Chondrocyte (in vitro differentiated cells): ENCODE data around the gene SH2D3A. TPM values are rescaled to one million over a fixed set of nuclear protein-coding genes. Genes with fewer than 3 reads are reported as not detected.

Experiments used
- DNase-seq: peaks from one replicate; pipeline ENCODE4 v3.0.0; 2021; ENCODE audit warnings: mixed read lengths, low spot score
- H3K27ac Mint-ChIP-seq: one replicate; pipeline ENCODE4 v1.8.0; 2021; ENCODE audit warnings: mild to moderate bottlenecking, moderate library complexity, mixed read lengths; ENCODE audit not compliant: unreplicated experiment
- H3K27me3 Mint-ChIP-seq: 2 replicates; pipeline ENCODE4 v1.8.0; 2021; ENCODE audit warnings: low read depth, mixed read lengths
- H3K36me3 Mint-ChIP-seq: 2 replicates; pipeline ENCODE4 v1.8.0; 2021; ENCODE audit warnings: low read depth, mixed read lengths
- H3K4me1 Mint-ChIP-seq: 2 replicates; pipeline ENCODE4 v1.8.0; 2021; ENCODE audit warnings: low read depth, mild to moderate bottlenecking, mixed read lengths
- H3K4me3 Mint-ChIP-seq: one replicate; pipeline ENCODE4 v1.8.0; 2021; ENCODE audit warnings: mild to moderate bottlenecking, moderate library complexity, mixed read lengths; ENCODE audit not compliant: unreplicated experiment
- H3K9me3 Mint-ChIP-seq: 2 replicates; pipeline ENCODE4 v1.8.0; 2021; ENCODE audit warnings: low read depth, mixed read lengths
- CTCF ChIP-seq: fragments of 200-600 bp; sonication (generic); IDR thresholded peaks from 2 replicates; pipeline ENCODE4 v1.5.0; 2021; ENCODE audit warnings: antibody characterized with exemption, mild to moderate bottlenecking, moderate library complexity
- total RNA-seq: library from RNA; stranded (reverse); gene quantifications from 3 replicates; pipeline ENCODE4 v1.2.1, GENCODE V29; 2021

Gene SH2D3A
- total RNA-seq, 1 donor from 2014 or later: 0.52 TPM

GRCh38 chr19:6716610-6716970 lies 50.6 kb downstream of the SH2D3A start:
- Mint-ChIP-seq H3K4me3 (no peak overlapping the region), H3K27ac (no peak overlapping the region), H3K9me3 (no peaks in the 10 kb centered on the region), H3K27me3 (peaks cover 22% of the 10 kb centered on the region), H3K36me3 (no peaks in the 10 kb centered on the region), H3K4me1 (no peaks in the 10 kb centered on the region)
- no peak for TF ChIP-seq CTCF
- DNase-seq: no peak

- no peaks in the 10 kb centered on the region for H3K36me3 Mint-ChIP-seq
- no peak overlapping the region for H3K27ac Mint-ChIP-seq
- no peaks in the 10 kb centered on the region for H3K4me1 Mint-ChIP-seq
- no peaks in the 10 kb centered on the region for H3K9me3 Mint-ChIP-seq
- no peak for TF ChIP-seq CTCF
- H3K27me3 Mint-ChIP-seq: peaks cover 31% of the 10 kb centered on the region
- DNase-seq: no peak
- H3K4me3 Mint-ChIP-seq: no peak overlapping the region
These were observed 52.3 kb downstream of the SH2D3A start for GRCh38 chr19:6714749-6715555.

- no peak for DNase-seq
- H3K27me3 Mint-ChIP-seq: peaks cover 31% of the 10 kb centered on the region
- H3K4me3 Mint-ChIP-seq: no peak overlapping the region
- no peaks in the 10 kb centered on the region for H3K9me3 Mint-ChIP-seq
- no peaks in the 10 kb centered on the region for H3K36me3 Mint-ChIP-seq
- TF ChIP-seq CTCF: no peak
- H3K4me1 Mint-ChIP-seq: no peaks in the 10 kb centered on the region
- no peak overlapping the region for H3K27ac Mint-ChIP-seq
These were observed 53.2 kb downstream of the SH2D3A start for GRCh38 chr19:6713773-6714692.

- H3K27me3 Mint-ChIP-seq: peaks cover 38% of the 10 kb centered on the region
- H3K4me1 Mint-ChIP-seq: no peaks in the 10 kb centered on the region
- H3K36me3 Mint-ChIP-seq: no peaks in the 10 kb centered on the region
- no peak overlapping the region for H3K4me3 Mint-ChIP-seq
- TF ChIP-seq CTCF: no peak
- H3K9me3 Mint-ChIP-seq: no peaks in the 10 kb centered on the region
- DNase-seq: no peak
- no peak overlapping the region for H3K27ac Mint-ChIP-seq
These were observed 54.3 kb downstream of the SH2D3A start for GRCh38 chr19:6712692-6713670.
